NCI-H82 (cell line): ENCODE measurements around the gene CLTB.
A peak's percentile ranks its signal among the peaks of the same experiment; 100 is the strongest.

Source experiments
- DNase-seq: peaks from one replicate; lab custom pipeline; 2025; lab: John Stamatoyannopoulos, UW

The CLTB gene

DNA sequence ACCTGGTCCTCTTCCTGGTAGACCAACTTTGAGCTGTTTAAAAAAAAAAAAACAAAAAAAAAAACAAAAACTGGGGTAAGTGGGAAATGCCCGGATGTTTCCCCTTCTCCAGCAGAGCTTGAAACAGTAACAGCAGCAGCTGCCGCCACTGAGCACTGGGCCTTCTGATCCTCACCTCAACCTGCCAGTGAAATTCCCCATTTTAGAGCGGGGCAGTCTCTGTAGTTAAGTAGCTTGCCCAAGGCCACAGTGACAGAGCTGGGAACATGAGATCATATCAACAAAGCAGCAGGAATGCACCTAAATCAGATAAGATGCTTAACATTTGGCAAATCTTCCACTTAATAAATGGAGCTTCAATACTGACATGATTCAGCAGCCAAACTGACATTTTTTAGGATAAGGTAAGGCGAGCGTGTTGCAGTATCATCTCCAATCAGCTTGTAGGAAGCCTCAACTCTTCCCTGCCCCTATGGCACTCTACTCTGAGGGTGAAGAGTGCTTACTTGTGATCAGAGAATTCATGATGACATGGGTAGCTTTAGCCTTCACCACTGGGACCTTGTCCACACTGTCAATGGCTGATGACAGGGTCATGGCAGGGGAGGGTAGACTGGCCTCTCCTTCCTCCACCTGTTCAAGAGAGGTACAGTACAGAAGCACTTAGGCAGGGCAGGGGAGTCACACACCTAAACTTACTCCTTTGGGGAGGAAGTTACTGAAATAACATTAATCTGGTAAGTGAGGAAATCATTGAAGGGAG is 64.0 kb downstream of the CLTB start:
- no peak for DNase-seq

DNA sequence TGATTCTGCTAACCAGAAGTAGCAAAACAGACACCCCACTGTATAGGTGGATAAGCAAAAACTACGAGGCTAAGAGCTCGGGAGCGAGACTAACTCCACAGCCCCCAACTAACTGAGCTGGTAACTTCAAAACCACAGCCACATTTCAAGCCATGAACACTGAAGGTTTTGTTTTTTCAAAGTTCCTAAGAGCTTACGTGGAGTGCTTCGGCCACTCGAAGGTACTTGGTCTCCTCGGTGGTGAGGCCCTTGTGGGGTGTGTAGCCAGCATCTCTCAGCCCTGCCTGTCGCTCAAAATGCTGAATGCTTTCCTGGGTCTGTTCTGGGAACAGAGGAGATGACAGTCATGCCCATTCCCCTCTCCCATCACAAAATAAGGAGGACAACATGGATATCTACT is 65.9 kb downstream of the CLTB start:
- DNase-seq, result no peak

- peak; percentile 18 for DNase-seq
Measured at GRCh38 chr5:176342766-176343458, 73.4 kb downstream of the CLTB start.
